Activated CD4-positive, alpha-beta T cell treated with anti-CD3 and anti-CD28 coated beads, Interleukin-2, amount 50 U/mL, for 48 hours (primary cell): ENCODE measurements around the gene DAAM2.
A peak's percentile ranks its signal among the peaks of the same experiment; 100 is the strongest.

Experiments
- DNase-seq, 2 experiments: peaks; one replicate each; pipeline ENCODE4 v3.0.0-alpha.2; 2020

Gene DAAM2

GRCh38 chr6:39850736-39851297 lies 58.6 kb downstream of the DAAM2 start:
- no peak for DNase-seq

DNA sequence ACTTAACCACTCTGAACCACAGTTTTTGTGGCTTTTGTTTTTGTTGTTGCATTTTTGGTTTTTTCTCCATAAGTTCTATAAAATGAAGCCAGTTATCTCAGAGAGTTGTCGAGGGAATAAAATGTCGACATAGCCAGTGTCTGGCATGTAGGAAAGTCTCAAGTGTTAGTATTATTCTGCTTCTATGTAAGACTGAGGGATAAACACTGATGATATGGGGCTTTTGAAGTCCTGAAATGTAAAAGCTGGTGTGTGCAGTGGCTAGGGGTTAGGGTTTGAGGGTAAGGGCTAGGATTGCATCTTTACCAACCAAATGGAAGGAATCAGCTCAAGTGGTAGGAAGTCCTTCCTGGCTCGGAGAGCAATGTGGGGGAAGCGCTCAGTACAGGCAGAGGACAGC lies 59.2 kb downstream of the DAAM2 start:
- no peak for DNase-seq

DNA sequence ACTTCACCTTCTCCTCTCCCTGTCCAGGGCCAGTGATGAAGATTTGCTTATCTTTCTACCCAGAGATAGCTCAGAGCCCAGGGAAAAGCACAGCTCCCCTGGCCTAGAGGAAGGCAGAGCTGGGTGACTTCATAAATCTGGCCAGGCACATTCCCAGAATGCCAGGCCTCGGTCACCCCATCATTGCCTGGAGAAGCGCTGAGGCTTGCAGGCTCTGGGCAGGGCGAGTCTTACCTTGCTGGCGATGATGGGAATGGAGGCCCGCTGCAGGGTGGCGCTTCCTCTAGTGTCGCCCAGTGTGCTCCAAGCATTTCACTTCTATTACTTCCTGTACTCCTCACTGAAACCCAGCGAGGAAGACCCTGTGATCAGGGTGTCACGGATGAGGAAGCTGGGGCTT lies 60.1 kb downstream of the DAAM2 start:
- DNase-seq: no peak

DNA sequence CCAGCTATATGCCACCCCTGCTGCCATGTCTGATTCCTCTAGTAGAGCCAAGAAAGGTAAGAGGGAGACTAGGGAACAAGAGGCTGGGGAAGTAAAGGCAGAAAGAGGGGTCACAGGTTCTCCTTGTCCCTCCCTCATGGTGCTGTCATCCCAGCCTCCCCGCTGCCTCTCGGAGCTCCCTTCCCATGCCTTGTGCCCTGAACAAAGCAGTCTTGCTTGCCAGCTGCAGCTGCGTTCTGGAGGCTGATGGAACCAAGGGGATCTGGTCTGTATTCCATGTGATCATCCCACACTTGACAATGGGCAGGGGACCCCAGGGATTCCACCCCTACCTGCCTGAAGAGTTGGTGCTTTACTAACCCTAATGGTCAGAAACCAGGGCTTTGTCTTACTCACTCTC lies 61.4 kb downstream of the DAAM2 start:
- no peak for DNase-seq

- DNase-seq: no peak
These were observed 63.3 kb downstream of the DAAM2 start for GRCh38 chr6:39855356-39855995.

GRCh38 chr6:39859025-39859424 lies 66.8 kb downstream of the DAAM2 start:
- DNase-seq: no peak

DNA sequence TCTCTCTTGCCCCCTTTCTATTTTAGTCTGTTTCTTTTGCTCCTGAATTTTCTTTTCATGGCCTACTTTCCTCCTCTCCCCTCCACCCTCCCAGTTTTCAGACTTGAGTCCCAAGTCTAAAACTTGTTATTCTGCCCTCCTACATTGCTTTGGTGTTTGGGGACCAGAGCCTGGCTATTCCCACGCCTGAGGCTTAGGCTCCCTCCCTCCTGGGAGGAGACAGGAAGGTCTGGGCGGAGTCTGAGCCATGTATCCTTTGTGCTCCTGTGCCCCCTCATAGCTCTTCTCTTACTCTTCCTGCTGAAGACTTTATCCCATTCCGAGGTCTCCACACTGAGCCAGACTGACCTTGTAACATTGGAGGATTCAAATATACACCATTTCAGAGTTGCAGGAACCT lies 69.5 kb downstream of the DAAM2 start:
- DNase-seq: no peak

DNA sequence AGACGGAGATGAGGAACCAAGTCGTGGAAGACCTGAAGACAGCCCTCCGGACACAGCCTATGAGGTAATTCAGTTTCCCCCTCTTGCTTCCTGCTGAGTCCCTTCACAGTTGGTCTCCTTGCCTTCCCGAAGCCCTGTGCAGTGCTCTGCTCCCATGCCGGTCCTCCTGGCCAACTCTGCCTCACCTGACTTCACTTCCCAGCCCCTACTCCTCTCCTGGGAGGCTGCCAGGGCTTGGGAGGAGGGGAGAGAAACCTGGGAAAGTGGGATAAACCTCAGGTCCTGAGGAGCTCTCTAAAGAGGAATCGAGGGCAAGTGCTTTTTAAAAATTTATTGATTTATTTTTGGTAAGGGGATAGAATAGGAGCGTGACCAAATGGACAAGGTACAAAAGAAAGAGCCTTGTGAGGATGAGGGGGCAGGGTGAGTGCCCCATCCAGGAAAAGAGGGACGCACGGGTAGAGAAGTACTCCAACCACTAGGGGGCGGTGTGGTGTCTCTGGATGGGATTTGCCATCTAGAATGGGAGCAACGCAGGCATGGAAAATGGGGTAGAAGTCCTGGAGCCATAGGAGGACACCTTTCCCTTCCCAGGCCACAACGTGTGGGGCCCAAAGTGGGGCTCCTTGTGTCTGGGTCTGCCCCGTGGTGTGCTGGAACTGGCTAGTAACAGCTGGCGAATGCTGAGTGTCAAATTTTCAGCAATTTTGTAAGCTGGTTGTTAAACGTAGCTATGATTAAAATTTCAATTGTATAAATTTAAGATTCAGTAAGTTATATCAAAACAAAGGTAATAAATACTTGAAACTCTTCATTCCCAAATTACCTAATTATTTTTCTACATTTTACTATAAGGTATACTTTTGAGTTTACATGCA lies 73.1 kb downstream of the DAAM2 start:
- DNase-seq: peak; percentile 71 to 77

DNA sequence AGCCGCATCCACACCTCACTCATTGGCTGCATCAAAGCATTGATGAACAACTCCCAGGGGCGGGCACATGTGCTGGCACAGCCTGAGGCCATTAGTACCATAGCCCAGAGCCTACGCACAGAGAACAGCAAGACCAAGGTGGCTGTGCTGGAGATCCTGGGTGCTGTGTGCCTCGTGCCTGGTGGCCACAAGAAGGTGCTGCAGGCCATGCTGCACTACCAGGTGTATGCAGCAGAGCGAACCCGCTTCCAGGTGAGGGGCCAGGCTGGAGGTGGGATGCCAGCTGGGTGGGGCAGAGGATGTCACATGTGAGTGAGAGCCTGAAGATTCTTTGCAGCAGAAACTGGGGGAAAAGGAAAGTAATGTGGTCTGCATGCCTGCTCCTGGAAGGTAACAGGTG lies 75.4 kb downstream of the DAAM2 start:
- no peak for DNase-seq

- no peak for DNase-seq
These were observed 78.8 kb downstream of the DAAM2 start for GRCh38 chr6:39870950-39871349.

GRCh38 chr6:39873439-39873838 lies 81.3 kb downstream of the DAAM2 start:
- no peak for DNase-seq

DNA sequence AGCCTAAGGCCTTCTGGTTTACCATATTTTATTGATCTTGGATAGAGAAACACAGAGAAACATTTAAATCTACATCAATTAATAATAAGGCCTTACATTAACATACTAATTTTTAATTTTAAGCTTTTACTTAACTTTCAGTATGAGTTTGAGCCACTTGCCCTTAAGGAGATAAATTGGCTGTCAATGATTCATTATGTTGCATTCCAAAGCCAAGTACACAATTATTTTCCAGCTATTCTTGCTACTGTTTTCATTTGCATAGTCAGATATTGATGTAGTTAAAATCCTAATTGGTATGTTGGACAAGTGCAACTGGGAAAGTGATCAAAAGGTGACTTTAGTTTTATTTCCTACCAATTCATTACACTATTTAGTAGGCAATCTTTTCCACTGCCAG lies 83.9 kb downstream of the DAAM2 start:
- DNase-seq: no peak

GRCh38 chr6:39876826-39877225 lies 84.7 kb downstream of the DAAM2 start:
- no peak for DNase-seq

- no peak for DNase-seq
These were observed 87.4 kb downstream of the DAAM2 start for GRCh38 chr6:39879535-39879934.

DNA sequence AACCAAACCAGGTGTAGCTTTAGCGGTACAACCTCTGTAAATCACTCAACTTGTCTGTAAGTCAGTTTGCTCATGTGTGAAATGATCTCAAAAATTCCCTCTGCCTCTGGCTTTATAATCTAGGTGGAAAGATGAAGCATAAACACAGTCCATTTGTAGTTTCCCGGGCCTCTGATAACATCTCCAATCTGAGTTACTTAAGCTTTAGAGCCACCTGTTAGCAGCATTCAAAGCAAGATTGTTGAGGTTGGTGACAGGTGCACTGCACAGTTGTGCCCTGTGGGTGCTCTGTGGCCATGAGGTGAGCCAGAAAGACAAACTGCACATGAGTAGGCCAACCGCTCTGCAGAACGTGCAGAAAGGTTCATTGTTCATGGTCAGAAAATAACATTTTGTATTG lies 88.4 kb downstream of the DAAM2 start:
- no peak for DNase-seq

GRCh38 chr6:39881851-39882530 lies 89.8 kb downstream of the DAAM2 start:
- DNase-seq: no peak

DNA sequence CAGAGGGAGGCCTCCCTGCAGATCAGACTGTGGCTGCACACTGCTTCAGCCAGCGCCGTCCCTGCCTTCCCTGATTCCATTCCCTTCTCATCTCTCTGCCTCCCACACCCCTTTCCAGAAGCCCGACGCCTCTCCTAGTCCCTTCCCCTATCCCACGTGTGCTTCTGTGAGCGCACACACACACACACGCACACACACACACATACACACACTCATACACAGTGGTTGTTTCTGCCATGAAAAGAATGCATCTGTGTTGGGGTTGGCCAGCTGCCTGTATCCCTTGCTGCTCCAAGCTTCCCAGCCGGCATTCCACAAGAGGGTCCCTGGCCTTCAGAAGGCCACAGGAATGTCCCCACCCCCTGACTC lies 90.3 kb downstream of the DAAM2 start:
- no peak for DNase-seq

- DNase-seq: no peak
These were observed 92.5 kb downstream of the DAAM2 start for GRCh38 chr6:39884696-39885095.

DNA sequence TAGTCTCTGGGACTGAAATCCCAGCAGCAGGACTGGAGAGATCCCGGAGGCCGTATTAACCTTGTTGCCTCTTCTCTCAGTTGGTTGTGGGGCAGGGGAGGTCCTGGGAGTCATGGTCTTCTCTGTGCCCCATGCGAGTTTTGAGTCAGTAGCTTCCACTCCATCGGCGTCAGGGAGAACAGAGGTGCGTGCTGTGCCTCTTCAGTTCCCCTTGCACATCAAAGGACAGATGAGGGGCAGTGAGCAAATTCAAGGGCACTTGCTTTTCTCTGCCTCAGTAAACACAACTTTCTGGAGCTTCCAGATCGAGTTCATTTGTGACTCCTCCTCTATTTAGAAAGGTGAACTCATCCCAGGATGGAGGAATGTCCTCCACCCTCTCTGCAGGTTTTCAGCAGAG lies 93.5 kb downstream of the DAAM2 start:
- no peak for DNase-seq

DNA sequence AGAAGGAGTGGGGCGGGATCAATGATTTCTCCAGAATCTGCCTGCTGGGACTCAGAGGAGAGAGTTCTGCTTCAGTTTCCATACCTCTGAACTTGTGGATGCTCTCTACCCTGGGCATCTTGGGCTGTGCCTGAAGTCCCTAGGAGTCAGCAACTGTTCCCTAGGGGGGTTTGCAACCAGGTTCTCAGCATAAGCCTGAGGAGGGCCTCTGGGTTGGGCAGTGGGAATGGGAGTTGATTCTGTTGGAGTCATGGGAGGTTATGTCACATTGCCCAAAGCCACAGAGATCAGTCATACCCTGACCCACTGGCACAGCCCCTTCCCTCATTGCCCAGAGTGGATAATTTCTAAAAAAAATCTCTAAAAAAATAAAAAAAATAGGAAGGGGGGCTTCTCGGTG lies 94.7 kb downstream of the DAAM2 start:
- DNase-seq: no peak

DNA sequence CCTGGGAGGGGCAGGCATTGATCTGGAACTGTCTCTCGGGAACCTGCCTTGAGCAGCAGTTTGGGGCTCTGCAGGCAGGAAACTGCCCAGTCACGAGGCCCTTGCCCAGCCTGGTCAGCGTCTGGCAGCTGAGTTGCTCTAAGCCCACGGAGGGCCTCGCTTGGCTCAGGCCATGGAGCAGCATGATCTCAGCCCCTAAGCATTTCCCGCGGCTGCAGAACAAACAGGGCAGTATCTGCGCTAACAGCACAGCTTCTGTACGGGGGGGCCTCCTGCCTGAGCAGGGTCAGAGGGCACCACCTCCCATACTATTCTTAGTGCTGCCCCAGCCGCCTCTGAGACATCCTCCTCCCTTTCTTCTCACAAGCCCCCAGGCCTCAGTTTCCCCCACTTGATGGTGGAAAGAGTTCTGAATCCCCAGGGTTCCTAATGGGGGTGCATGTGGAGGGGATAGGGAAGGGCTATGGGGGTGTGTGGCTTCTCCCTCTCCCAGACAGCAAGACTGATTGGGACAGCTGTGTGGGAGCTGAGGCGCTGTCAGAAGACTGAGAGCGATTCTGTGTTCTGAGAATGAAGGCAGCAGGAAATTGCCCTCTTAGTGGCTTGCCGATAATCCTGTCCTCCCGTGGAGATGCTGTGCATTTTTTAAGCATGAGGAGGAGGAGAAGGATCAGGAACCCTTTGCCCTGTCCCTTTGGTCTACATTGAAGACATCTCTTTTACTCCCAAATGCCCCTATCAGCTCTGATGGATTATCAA lies 95.7 kb downstream of the DAAM2 start:
- DNase-seq: no peak

- no peak for DNase-seq
These were observed 97.1 kb downstream of the DAAM2 start for GRCh38 chr6:39889229-39889628.

- DNase-seq: no peak
These were observed 99.2 kb downstream of the DAAM2 start for GRCh38 chr6:39891353-39891752.
